ENCODE data around the gene CPSF4. TPM values are rescaled to one million over a fixed set of nuclear protein-coding genes. Genes with fewer than 3 reads are reported as not detected.

CPSF4 gene
- total RNA-seq, 2 donors from 2014 or later = 42.3 to 48.2 TPM

DNA sequence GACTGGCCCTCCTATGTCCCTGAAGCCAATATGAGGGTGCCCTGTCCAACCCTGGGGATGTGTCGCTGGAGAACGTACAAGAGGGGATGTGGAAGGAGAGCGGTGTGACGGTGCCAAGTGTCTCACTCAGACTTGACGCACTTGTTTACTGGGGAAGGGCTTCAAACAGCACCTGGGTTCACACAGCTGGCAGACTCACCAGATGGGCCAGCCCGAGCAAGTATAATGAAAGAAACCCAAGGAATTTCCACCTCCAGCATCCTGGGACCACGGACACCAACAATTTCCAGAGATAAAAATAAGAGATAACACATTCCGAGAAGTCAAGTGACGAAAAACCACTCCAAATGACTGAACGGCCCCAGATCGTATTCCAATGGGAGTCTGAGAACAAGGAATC is 21.9 kb downstream of the CPSF4 start:
- ATAC-seq (ENCODE audit: insufficient number of reproducible peaks, low FRiP score, low read depth) (no peak), DNase-seq (ENCODE audit: low spot score) (no peak)
- Histone ChIP-seq H3K27me3 (replicated peaks; ENCODE audit: insufficient read depth) (no peaks in the 10 kb centered on the region), H3K4me3 (no peak overlapping the region), H3K9me3 (no peaks in the 10 kb centered on the region), H3K4me1 (ENCODE audit: control insufficient read depth in 1 of 2, low read depth in 2 of 2) (peaks cover 9 to 18% of the 10 kb centered on the region in 2 donors), H3K36me3 (peaks cover 39% of the 10 kb centered on the region), H3K27ac (no peak overlapping the region)
- TF ChIP-seq, protein P1, sequence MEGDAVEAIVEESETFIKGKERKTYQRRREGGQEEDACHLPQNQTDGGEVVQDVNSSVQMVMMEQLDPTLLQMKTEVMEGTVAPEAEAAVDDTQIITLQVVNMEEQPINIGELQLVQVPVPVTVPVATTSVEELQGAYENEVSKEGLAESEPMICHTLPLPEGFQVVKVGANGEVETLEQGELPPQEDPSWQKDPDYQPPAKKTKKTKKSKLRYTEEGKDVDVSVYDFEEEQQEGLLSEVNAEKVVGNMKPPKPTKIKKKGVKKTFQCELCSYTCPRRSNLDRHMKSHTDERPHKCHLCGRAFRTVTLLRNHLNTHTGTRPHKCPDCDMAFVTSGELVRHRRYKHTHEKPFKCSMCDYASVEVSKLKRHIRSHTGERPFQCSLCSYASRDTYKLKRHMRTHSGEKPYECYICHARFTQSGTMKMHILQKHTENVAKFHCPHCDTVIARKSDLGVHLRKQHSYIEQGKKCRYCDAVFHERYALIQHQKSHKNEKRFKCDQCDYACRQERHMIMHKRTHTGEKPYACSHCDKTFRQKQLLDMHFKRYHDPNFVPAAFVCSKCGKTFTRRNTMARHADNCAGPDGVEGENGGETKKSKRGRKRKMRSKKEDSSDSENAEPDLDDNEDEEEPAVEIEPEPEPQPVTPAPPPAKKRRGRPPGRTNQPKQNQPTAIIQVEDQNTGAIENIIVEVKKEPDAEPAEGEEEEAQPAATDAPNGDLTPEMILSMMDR (IDR thresholded peaks at IDR 0.05) = no peak

DNA sequence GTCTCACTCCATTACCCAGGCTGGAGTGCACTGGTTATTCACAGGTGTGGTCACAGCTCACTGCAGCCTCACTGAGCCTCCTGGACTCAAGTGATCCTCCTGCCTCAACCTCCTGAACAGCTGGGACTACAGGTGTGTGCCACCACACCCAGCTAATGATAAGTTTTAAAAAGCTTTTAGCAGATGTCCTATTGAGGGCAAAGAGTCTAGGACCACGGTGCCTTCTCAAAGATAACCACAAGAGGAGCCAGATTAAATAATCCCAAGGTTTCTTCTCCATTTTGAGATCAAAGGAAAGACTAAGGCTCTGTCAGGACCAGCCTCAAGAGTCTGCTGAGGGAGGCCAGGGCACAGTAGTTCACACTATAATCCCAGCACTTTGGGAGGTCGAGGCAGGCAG is 22.5 kb downstream of the CPSF4 start:
- Histone ChIP-seq H3K4me3 (no peak overlapping the region), H3K27me3 (replicated peaks; ENCODE audit: insufficient read depth) (no peaks in the 10 kb centered on the region), H3K36me3 (peaks cover 33% of the 10 kb centered on the region), H3K27ac (no peak overlapping the region), H3K4me1 (ENCODE audit: control insufficient read depth in 1 of 2, low read depth in 2 of 2) (peaks cover 9 to 19% of the 10 kb centered on the region in 2 donors), H3K9me3 (no peaks in the 10 kb centered on the region)
- ATAC-seq (ENCODE audit: insufficient number of reproducible peaks, low FRiP score, low read depth) (no peak), DNase-seq (ENCODE audit: low spot score) (no peak)
- TF ChIP-seq, protein P1 (IDR thresholded peaks at IDR 0.05) = no peak

DNA sequence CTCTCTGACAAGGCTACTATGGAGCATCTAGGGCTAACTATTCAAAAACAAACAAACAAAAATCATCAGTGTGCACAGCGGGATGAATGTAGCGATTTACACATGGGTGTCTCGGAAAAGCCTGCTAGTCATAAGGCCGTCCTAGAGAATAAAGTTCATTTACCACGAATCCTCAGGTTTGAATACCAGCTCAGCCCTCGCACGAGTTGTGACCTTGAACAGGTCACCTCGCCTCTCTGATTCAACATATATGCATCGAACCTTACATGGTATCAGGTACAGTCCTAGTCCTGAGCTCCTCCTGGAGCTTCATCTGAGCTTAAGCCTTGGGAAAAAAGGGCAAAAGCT is 26.7 kb downstream of the CPSF4 start:
- TF ChIP-seq, protein P1 (IDR thresholded peaks at IDR 0.05) = no peak
- Histone ChIP-seq H3K9me3 (no peaks in the 10 kb centered on the region), H3K4me1 (ENCODE audit: control insufficient read depth in 1 of 2, low read depth in 2 of 2) (peaks cover 12 to 22% of the 10 kb centered on the region in 2 donors), H3K36me3 (no peaks in the 10 kb centered on the region), H3K27me3 (replicated peaks; ENCODE audit: insufficient read depth) (no peaks in the 10 kb centered on the region), H3K4me3 (peak overlapping the region; percentile 82), H3K27ac (peak overlapping the region; percentile 64 to 74)
- no peak for DNase-seq (ENCODE audit: low spot score)
- no peak for ATAC-seq (ENCODE audit: insufficient number of reproducible peaks, low FRiP score, low read depth)

DNA sequence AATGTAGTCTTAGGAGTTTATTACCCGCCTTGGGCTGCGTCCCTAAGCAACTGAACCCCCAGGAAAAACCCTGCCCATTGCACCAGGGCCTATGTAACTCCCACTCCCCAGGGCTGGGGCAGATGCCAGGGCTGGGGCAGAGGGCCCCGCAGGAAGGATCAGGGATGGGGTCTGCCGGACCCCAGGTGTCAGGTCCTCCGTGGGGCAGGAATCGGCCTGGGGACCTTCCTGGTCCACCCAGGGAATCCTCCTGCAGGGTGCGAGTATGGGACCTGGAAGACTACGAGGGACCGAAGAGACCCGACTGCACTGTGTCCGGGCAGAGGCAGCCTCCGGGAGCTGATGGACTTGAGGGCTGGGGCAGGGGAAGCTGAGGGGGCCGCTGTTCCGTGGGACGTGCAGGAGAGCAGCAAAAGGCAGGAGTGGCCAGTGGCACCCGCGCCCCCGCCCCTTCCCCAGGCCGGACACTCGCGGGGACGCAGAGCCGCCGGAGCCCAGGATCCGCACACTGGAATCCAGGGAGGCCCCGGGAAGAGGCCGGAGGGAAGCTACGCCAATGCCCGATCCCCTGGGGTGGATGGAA is 29.7 kb downstream of the CPSF4 start:
- Histone ChIP-seq H3K27me3 (replicated peaks; ENCODE audit: insufficient read depth) (no peaks in the 10 kb centered on the region), H3K4me3 (no peak overlapping the region), H3K9me3 (no peaks in the 10 kb centered on the region), H3K4me1 (ENCODE audit: control insufficient read depth in 1 of 2, low read depth in 2 of 2) (peaks cover 12 to 27% of the 10 kb centered on the region in 2 donors), H3K27ac (no peak overlapping the region), H3K36me3 (no peaks in the 10 kb centered on the region)
- TF ChIP-seq, protein P1 (IDR thresholded peaks at IDR 0.05) = no peak
- DNase-seq (ENCODE audit: low spot score) (no peak), ATAC-seq (ENCODE audit: insufficient number of reproducible peaks, low FRiP score, low read depth) (no peak)

DNA sequence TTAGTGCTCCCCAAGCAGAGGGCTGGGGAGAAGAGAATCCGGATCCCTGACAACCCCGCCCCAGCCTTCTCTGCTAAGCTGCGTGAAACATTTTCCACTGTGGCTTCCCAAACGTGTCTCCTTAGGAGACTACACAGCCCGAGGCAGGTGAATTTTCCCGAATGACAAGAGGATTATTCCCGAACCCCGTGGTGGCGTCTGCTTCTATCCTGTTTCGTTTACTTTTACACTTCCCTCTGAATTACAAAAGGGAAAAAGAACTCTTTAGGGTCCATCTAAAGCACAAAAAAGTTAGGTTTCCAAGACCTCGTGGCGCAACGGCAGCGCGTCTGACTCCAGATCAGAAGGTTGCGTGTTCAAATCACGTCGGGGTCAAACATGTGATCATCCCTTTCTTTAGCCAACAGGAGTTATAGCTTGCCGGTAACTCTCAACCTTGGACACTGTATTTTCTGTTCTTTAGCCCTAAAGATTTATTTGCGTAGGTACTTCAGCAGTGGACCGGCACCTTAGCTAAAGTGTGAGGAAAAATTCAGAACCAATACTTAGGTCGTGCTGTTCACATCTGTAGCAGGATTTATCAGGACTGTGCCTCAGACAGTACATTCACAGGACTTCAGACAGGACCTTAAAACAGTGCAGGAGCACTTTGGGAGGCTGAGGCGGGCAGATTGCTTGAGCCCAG is 30.8 kb downstream of the CPSF4 start:
- Histone ChIP-seq H3K27me3 (replicated peaks; ENCODE audit: insufficient read depth) (no peaks in the 10 kb centered on the region), H3K27ac (no peak overlapping the region), H3K4me1 (ENCODE audit: control insufficient read depth in 1 of 2, low read depth in 2 of 2) (peaks cover 12 to 26% of the 10 kb centered on the region in 2 donors), H3K36me3 (no peaks in the 10 kb centered on the region), H3K9me3 (no peaks in the 10 kb centered on the region), H3K4me3 (no peak overlapping the region)
- no peak for DNase-seq (ENCODE audit: low spot score)
- no peak for ATAC-seq (ENCODE audit: insufficient number of reproducible peaks, low FRiP score, low read depth)
- TF ChIP-seq, protein P1 (IDR thresholded peaks at IDR 0.05) = no peak
